Liver (tissue), 9 donors: ENCODE measurements around the gene DSTN. TPM values are rescaled to one million over a fixed set of nuclear protein-coding genes. Genes with fewer than 3 reads are reported as not detected.

Experiments used
- DNase-seq: peaks from one replicate; pipeline ENCODE4 v3.0.0-alpha.2; 2017; ENCODE audit warnings: low spot score
- H3K27ac ChIP-seq, 2 donors: one replicate each; pipeline ENCODE4 v1.7.0; 2013; ENCODE audit warnings: inconsistent platforms in 2 of 2, low read length in 2 of 2, control low read depth in 1 of 2, low read depth in 1 of 2, mild to moderate bottlenecking in 1 of 2
- H3K27me3 ChIP-seq, 4 donors: one replicate each; pipeline versions ENCODE4 v1.6.1 to v1.7.0; 2013; ENCODE audit warnings: low read length in 3 of 4, inconsistent platforms in 1 of 4, mild to moderate bottlenecking in 1 of 4, moderate library complexity in 1 of 4; ENCODE audit not compliant: control insufficient read depth in 4 of 4, insufficient read depth in 4 of 4
- H3K36me3 ChIP-seq, 4 donors: one replicate each; pipeline versions ENCODE4 v1.6.1 to v1.7.0; 2013; ENCODE audit warnings: low read length in 3 of 4, mild to moderate bottlenecking in 3 of 4, low read depth in 1 of 4, moderate library complexity in 1 of 4; ENCODE audit not compliant: control insufficient read depth in 4 of 4, insufficient read depth in 3 of 4
- H3K4me1 ChIP-seq, 4 donors: one replicate each; pipeline versions ENCODE4 v1.6.1 to v1.7.0; 2013; ENCODE audit warnings: low read length in 3 of 4, mild to moderate bottlenecking in 3 of 4, moderate library complexity in 1 of 4; ENCODE audit not compliant: control insufficient read depth in 4 of 4, insufficient read depth in 4 of 4
- H3K4me3 ChIP-seq, 3 donors: one replicate each; pipeline versions ENCODE4 v1.6.1 to v1.7.0; 2013; ENCODE audit warnings: low read length in 3 of 3, control low read depth in 1 of 3, low read depth in 1 of 3, mild to moderate bottlenecking in 1 of 3
- H3K9ac ChIP-seq, 2 donors: one replicate each; pipeline ENCODE4 v1.7.0; 2013; ENCODE audit warnings: low read length in 2 of 2, mild to moderate bottlenecking in 2 of 2, moderate library complexity in 2 of 2, control low read depth in 1 of 2, low read depth in 1 of 2
- H3K9me3 ChIP-seq, 4 donors: one replicate each; pipeline versions ENCODE4 v1.6.1 to v1.7.0; 2013; ENCODE audit warnings: low read length in 3 of 4; ENCODE audit not compliant: control insufficient read depth in 4 of 4
- ATF3 ChIP-seq: IDR thresholded peaks from 2 replicates; pipeline ENCODE4 v1.6.1; 2016; ENCODE audit warnings: antibody characterized with exemption
- CTCF ChIP-seq: fragments of 150-350 bp; IDR thresholded peaks from 2 replicates; pipeline ENCODE4 v1.5.1; 2017; ENCODE audit warnings: improper control_type of control experiment, low read depth, low read length; ENCODE audit not compliant: missing input control
- EGR1 ChIP-seq, 2 donors: IDR thresholded peaks; 2 replicates each; pipeline ENCODE4 v1.6.1; 2016 to 2018; ENCODE audit warnings: antibody characterized with exemption in 2 of 2, low read depth in 2 of 2
- FOXA1 ChIP-seq: IDR thresholded peaks from 2 replicates; pipeline ENCODE4 v1.6.1; 2016; ENCODE audit warnings: antibody characterized with exemption
- FOXA2 ChIP-seq: IDR thresholded peaks from 2 replicates; pipeline ENCODE4 v1.6.1; 2016; ENCODE audit warnings: antibody characterized with exemption
- GABPA ChIP-seq, 2 donors: IDR thresholded peaks in 1 of 2; conservative IDR thresholded peaks in 1 of 2; 2 replicates each; pipeline ENCODE4 v1.6.1; 2016; ENCODE audit warnings: antibody characterized with exemption in 2 of 2, mild to moderate bottlenecking in 1 of 2, moderate library complexity in 1 of 2
- HNF4A ChIP-seq, 2 donors: conservative IDR thresholded peaks; 2 replicates each; pipeline ENCODE4 v1.6.1; 2016; ENCODE audit warnings: antibody characterized with exemption in 2 of 2, mild to moderate bottlenecking in 2 of 2
- HNF4G ChIP-seq: IDR thresholded peaks from 2 replicates; pipeline ENCODE4 v1.6.1; 2016; ENCODE audit warnings: antibody characterized with exemption
- JUND ChIP-seq, 2 donors: IDR thresholded peaks; 2 replicates each; pipeline ENCODE4 v1.6.1; 2016; ENCODE audit warnings: antibody characterized with exemption in 2 of 2
- MAX ChIP-seq: IDR thresholded peaks from 2 replicates; pipeline ENCODE4 v1.6.1; 2016; ENCODE audit warnings: antibody characterized with exemption
- NR2F2 ChIP-seq: IDR thresholded peaks from 2 replicates; pipeline ENCODE4 v1.6.1; 2016; ENCODE audit warnings: antibody characterized with exemption
- RAD21 ChIP-seq, 2 donors: IDR thresholded peaks; 2 replicates each; pipeline ENCODE4 v1.6.1; 2016; ENCODE audit warnings: antibody characterized with exemption in 2 of 2, mild to moderate bottlenecking in 2 of 2
- REST ChIP-seq: IDR thresholded peaks from 2 replicates; pipeline ENCODE4 v1.6.1; 2016; ENCODE audit warnings: antibody characterized with exemption, mild to moderate bottlenecking
- RXRA ChIP-seq, 2 donors: IDR thresholded peaks; 2 replicates each; pipeline ENCODE4 v1.6.1; 2017 to 2018; ENCODE audit warnings: antibody characterized with exemption in 2 of 2, mild to moderate bottlenecking in 1 of 2
- SP1 ChIP-seq: IDR thresholded peaks from 2 replicates; pipeline ENCODE4 v1.6.1; 2018; ENCODE audit warnings: antibody characterized with exemption, mild to moderate bottlenecking
- TAF1 ChIP-seq: conservative IDR thresholded peaks from 2 replicates; pipeline ENCODE4 v1.6.1; 2016; ENCODE audit warnings: antibody characterized with exemption, mild to moderate bottlenecking
- YY1 ChIP-seq: IDR thresholded peaks from 2 replicates; pipeline ENCODE4 v1.6.1; 2016; ENCODE audit warnings: antibody characterized with exemption, mild to moderate bottlenecking
- ZBTB33 ChIP-seq: IDR thresholded peaks from 2 replicates; pipeline ENCODE4 v1.6.1; 2016; ENCODE audit warnings: antibody characterized with exemption
- WGBS: extraction: QIAGEN DNeasy Blood & Tissue Kit; methylation state at CpG from one replicate; pipeline ENCODE4 v1.1.7; 2013; 5-methylcytosine and 5-hydroxymethylcytosine counted together
- polyA plus RNA-seq, 2 donors: library from polyadenylated mRNA; stranded (reverse) in 1 of 2; unstranded in 1 of 2; fragments of 200-250 nt in 1 of 2; fragments of >200 nt in 1 of 2; fragmentation: Nextera tagmentation in 1 of 2; extraction: Ambion mirVana in 1 of 2; gene quantifications; one replicate each; pipeline versions ENCODE4 v1.2.1 to v1.2.3, GENCODE V29; 2013 to 2015
- total RNA-seq, 2 donors: library from RNA; depleted of rRNA; stranded (reverse); fragments of >200 nt; gene quantifications; one replicate each; pipeline ENCODE4 v1.2.3, GENCODE V29; 2014
- donor health status: healthy.
- donor health status: healthy.
- donor health status: healthy.
- donor health status: healthy.
- donor health status: healthy.

DSTN gene
- total RNA-seq, result 10 to 100 TPM; 39.9 to 82.7 TPM
- polyA plus RNA-seq, result 100 to 1,000 TPM; 133 to 137 TPM

GRCh38 chr20:17569616-17570346 lies at the start of gene DSTN:
Gene DSTN, plus strand, starts transcription at chr20:17570075. Its CDS starts 134 bp downstream, at chr20:17570209.
- peak within 1 kb of the TSS; percentile 62 to 69 for H3K9ac ChIP-seq
- WGBS, result under 1% methylated on average over 70 of the region's 70 CpGs
- DNase-seq, result peak; percentile 88
- peaks cover 11 to 33% (median 27%) of the 10 kb centered on the region in 4 donors for H3K4me1 ChIP-seq
- no peaks in the 10 kb centered on the region for H3K9me3 ChIP-seq
- H3K36me3 ChIP-seq, result no peaks in the 10 kb centered on the region
- peak within 1 kb of the TSS; percentile 91 to 96 for H3K27ac ChIP-seq
- TF ChIP-seq YY1, result no peak
- TF ChIP-seq REST, result no peak
- no peak for TF ChIP-seq TAF1
- TF ChIP-seq HNF4G, result no peak
- TF ChIP-seq SP1, result no peak
- TF ChIP-seq FOXA1, result no peak
- TF ChIP-seq GABPA (IDR thresholded peaks at IDR 0.05 in 1 of 2, conservative IDR thresholded peaks at IDR 0.05 in 1 of 2), result no peak
- TF ChIP-seq ATF3, result no peak
- no peak for TF ChIP-seq EGR1 (IDR thresholded peaks at IDR 0.05; ENCODE audit: low read depth in 2 of 2)
- TF ChIP-seq RAD21 (IDR thresholded peaks at IDR 0.05), result no peak
- no peak for TF ChIP-seq FOXA2
- no peak for TF ChIP-seq NR2F2
- no peak for TF ChIP-seq RXRA (IDR thresholded peaks at IDR 0.05)
- TF ChIP-seq CTCF, result no peak
- TF ChIP-seq MAX, result no peak
- no peaks in the 10 kb centered on the region for H3K27me3 ChIP-seq
- peak within 1 kb of the TSS; percentile 77 to 94 (median 86) for H3K4me3 ChIP-seq

- Histone ChIP-seq H3K36me3 (no peaks in the 10 kb centered on the region), H3K9me3 (no peaks in the 10 kb centered on the region), H3K9ac (no peak overlapping the region), H3K4me3 (no peak overlapping the region), H3K27ac (no peak overlapping the region), H3K27me3 (no peaks in the 10 kb centered on the region), H3K4me1 (peaks cover 0 to 3% (median 0%) of the 10 kb centered on the region in 4 donors)
- WGBS, result 60% methylated on average over 3 of the region's 3 CpGs
- no peak for DNase-seq
- TF ChIP-seq HNF4A (conservative IDR thresholded peaks at IDR 0.05) (no peak), MAX (no peak), NR2F2 (no peak), JUND (IDR thresholded peaks at IDR 0.05) (no peak), GABPA (IDR thresholded peaks at IDR 0.05 in 1 of 2, conservative IDR thresholded peaks at IDR 0.05 in 1 of 2) (no peak), ZBTB33 (no peak), HNF4G (no peak), YY1 (no peak), EGR1 (IDR thresholded peaks at IDR 0.05; ENCODE audit: low read depth in 2 of 2) (no peak), FOXA1 (no peak), FOXA2 (no peak), RXRA (IDR thresholded peaks at IDR 0.05) (no peak), ATF3 (no peak), TAF1 (no peak), CTCF (no peak)
Measured at GRCh38 chr20:17520583-17520982, 49.3 kb upstream of the DSTN start.
